ENCODE data around the gene DDX18.

DDX18 gene

GRCh38 chr2:117859924-117860647 is 45.6 kb downstream of the DDX18 start:
- no peak overlapping the region for H3K27ac ChIP-seq (ENCODE audit: low read depth, low read length)
- no peaks in the 10 kb centered on the region for H3K9me2 ChIP-seq (replicated peaks; ENCODE audit: insufficient read depth, low read length)
- H3K9me3 ChIP-seq (ENCODE audit: insufficient read depth, low read length): no peaks in the 10 kb centered on the region

GRCh38 chr2:117862459-117862858 is 48.0 kb downstream of the DDX18 start:
- Histone ChIP-seq H3K9me2 (replicated peaks; ENCODE audit: insufficient read depth, low read length) (no peaks in the 10 kb centered on the region), H2AFZ (ENCODE audit: low read depth, low read length, severe bottlenecking) (no peak overlapping the region), H3K9ac (ENCODE audit: low read length) (no peak overlapping the region), H3K36me3 (ENCODE audit: low read length) (no peaks in the 10 kb centered on the region), H4K20me1 (ENCODE audit: low read depth, low read length) (no peaks in the 10 kb centered on the region), H3K4me3 (ENCODE audit: insufficient read depth, low read length, poor library complexity, severe bottlenecking) (no peak overlapping the region), H3K27ac (ENCODE audit: low read depth, low read length) (no peak overlapping the region), H3K9me3 (ENCODE audit: insufficient read depth, low read length) (no peaks in the 10 kb centered on the region), H3K79me2 (ENCODE audit: insufficient read depth, low read length) (no peaks in the 10 kb centered on the region), H3K27me3 (ENCODE audit: low read length) (no peaks in the 10 kb centered on the region), H3K4me2 (ENCODE audit: low read depth, low read length, poor library complexity, severe bottlenecking) (no peak overlapping the region), H3F3A (ENCODE audit: insufficient read depth) (no peaks in the 10 kb centered on the region)
- TF ChIP-seq EZH2phosphoT487 (conservative IDR thresholded peaks at IDR 0.05; ENCODE audit: low read length) (no peak), CTCF (IDR thresholded peaks at IDR 0.05; ENCODE audit: insufficient read depth, low read length, poor library complexity, severe bottlenecking) (no peak)

More at GRCh38 chr2:117859924-117860647, 45.6 kb downstream of the DDX18 start:
- Histone ChIP-seq H3K27me3 (ENCODE audit: low read length) (no peaks in the 10 kb centered on the region), H3K9ac (ENCODE audit: low read length) (no peak overlapping the region), H3F3A (ENCODE audit: insufficient read depth) (no peaks in the 10 kb centered on the region), H3K79me2 (ENCODE audit: insufficient read depth, low read length) (no peaks in the 10 kb centered on the region), H3K4me3 (ENCODE audit: insufficient read depth, low read length, poor library complexity, severe bottlenecking) (no peak overlapping the region), H3K4me2 (ENCODE audit: low read depth, low read length, poor library complexity, severe bottlenecking) (no peak overlapping the region), H3K36me3 (ENCODE audit: low read length) (no peaks in the 10 kb centered on the region), H4K20me1 (ENCODE audit: low read depth, low read length) (no peaks in the 10 kb centered on the region), H2AFZ (ENCODE audit: low read depth, low read length, severe bottlenecking) (no peak overlapping the region)
- TF ChIP-seq EZH2phosphoT487 (conservative IDR thresholded peaks at IDR 0.05; ENCODE audit: low read length): no peak
- no peak for TF ChIP-seq CTCF (IDR thresholded peaks at IDR 0.05; ENCODE audit: insufficient read depth, low read length, poor library complexity, severe bottlenecking)

GRCh38 chr2:117875786-117876185 is 61.3 kb downstream of the DDX18 start:
- H4K20me1 ChIP-seq (ENCODE audit: low read depth, low read length): no peaks in the 10 kb centered on the region

More at GRCh38 chr2:117875786-117876185, 61.3 kb downstream of the DDX18 start:
- H3K9me2 ChIP-seq (replicated peaks; ENCODE audit: insufficient read depth, low read length): no peaks in the 10 kb centered on the region
- no peak for TF ChIP-seq CTCF (IDR thresholded peaks at IDR 0.05; ENCODE audit: insufficient read depth, low read length, poor library complexity, severe bottlenecking)
- TF ChIP-seq EZH2phosphoT487 (conservative IDR thresholded peaks at IDR 0.05; ENCODE audit: low read length): no peak
- H3K9me3 ChIP-seq (ENCODE audit: insufficient read depth, low read length): no peaks in the 10 kb centered on the region
- no peaks in the 10 kb centered on the region for H3F3A ChIP-seq (ENCODE audit: insufficient read depth)
- H3K79me2 ChIP-seq (ENCODE audit: insufficient read depth, low read length): no peaks in the 10 kb centered on the region
- H3K36me3 ChIP-seq (ENCODE audit: low read length): no peaks in the 10 kb centered on the region
- H3K9ac ChIP-seq (ENCODE audit: low read length): no peak overlapping the region
- H3K27me3 ChIP-seq (ENCODE audit: low read length): no peaks in the 10 kb centered on the region
- H3K27ac ChIP-seq (ENCODE audit: low read depth, low read length): no peak overlapping the region
- H3K4me3 ChIP-seq (ENCODE audit: insufficient read depth, low read length, poor library complexity, severe bottlenecking): no peak overlapping the region
- no peak overlapping the region for H3K4me2 ChIP-seq (ENCODE audit: low read depth, low read length, poor library complexity, severe bottlenecking)
- no peak overlapping the region for H2AFZ ChIP-seq (ENCODE audit: low read depth, low read length, severe bottlenecking)
